ENCODE measurements around the gene PLXNC1. TPM values are rescaled to one million over a fixed set of nuclear protein-coding genes. Genes with fewer than 3 reads are reported as not detected.

PLXNC1 gene
- total and polyA plus RNA-seq, 2 of the 8 experiments (the other 6 are each of a cell fraction or from before 2014, with no cell fraction given), result 0.83 to 2.0 TPM

- no peaks in the 10 kb centered on the region for H3K79me1 ChIP-seq (ENCODE audit: low read depth, low read length)
- H4K91ac ChIP-seq (replicated peaks; ENCODE audit: insufficient read length, low read length), result no peak overlapping the region
- WGBS, 2 experiments (ENCODE audit: extremely low coverage in 1 of 2, insufficient coverage in 1 of 2, insufficient read length in 1 of 2, insufficient replicate concordance in 2 of 2, low coverage in 1 of 2, low lambda C conversion rate in 2 of 2, missing lambda C conversion rate in 1 of 2), result 85% methylated on average over 9 of the region's 9 CpGs; no CpG with 5 or more reads in 1 of the 2 experiments
- H2BK15ac ChIP-seq (ENCODE audit: low read length), result no peak overlapping the region
- H3K9ac ChIP-seq (replicated peaks in 1 of 4; ENCODE audit: extremely low read depth in 1 of 4, low read depth in 3 of 4, low read length in 3 of 4), result no peak overlapping the region
- H3K27ac ChIP-seq (ENCODE audit: low read depth, low read length), result no peak overlapping the region
- no peak overlapping the region for H3K4me3 ChIP-seq (ENCODE audit: extremely low read depth in 1 of 4, insufficient read depth in 2 of 4, low read depth in 3 of 4, low read length in 4 of 4)
- no peaks in the 10 kb centered on the region for H3K79me2 ChIP-seq (ENCODE audit: control insufficient read depth in 1 of 2, insufficient read depth in 2 of 2, low read length in 2 of 2)
- no peak overlapping the region for H3K56ac ChIP-seq (replicated peaks; ENCODE audit: insufficient read length, low read depth, low read length)
- no peaks in the 10 kb centered on the region for H3K9me3 ChIP-seq (ENCODE audit: insufficient read depth in 2 of 2, low read depth in 1 of 2, low read length in 1 of 2)
- H3K23ac ChIP-seq (ENCODE audit: insufficient read length), result no peak overlapping the region
- no peaks in the 10 kb centered on the region for H3K27me3 ChIP-seq (replicated peaks in 1 of 4; ENCODE audit: control insufficient read depth in 3 of 4, extremely low read depth in 1 of 4, insufficient read depth in 3 of 4, low read length in 3 of 4)
- no peak overlapping the region for H4K5ac ChIP-seq (ENCODE audit: insufficient read length, low read depth, low read length)
- no peak overlapping the region for H3K14ac ChIP-seq (ENCODE audit: insufficient read length)
- H2BK5ac ChIP-seq (ENCODE audit: low read depth, low read length), result no peak overlapping the region
- no peak for DNase-seq (ENCODE audit: low read depth in 1 of 2, low spot score in 2 of 2)
- no peak overlapping the region for H2AFZ ChIP-seq (ENCODE audit: low read length)
- no peaks in the 10 kb centered on the region for H3K36me3 ChIP-seq (ENCODE audit: control insufficient read depth in 2 of 4, insufficient read depth in 4 of 4, low read length in 3 of 4)
- CTCF ChIA-PET (ENCODE audit: partially characterized antibody), result interaction anchor here (0.6 to 1.5 kb wide), 5 partner anchors 23 to 80 kb away, joined by 3 to 6 read pairs (median 3); no protein-coding TSS in a partner anchor
- H2AK5ac ChIP-seq (ENCODE audit: low read depth, low read length), result no peak overlapping the region
- H3K4me1 ChIP-seq (replicated peaks in 1 of 4; ENCODE audit: control insufficient read depth in 3 of 4, insufficient read depth in 4 of 4, low read length in 3 of 4), result peaks cover 0 to 12% (median under 1%) of the 10 kb centered on the region in 4 experiments; a peak in 3 of 7 replicates
- no peak overlapping the region for H3K18ac ChIP-seq (ENCODE audit: extremely low read depth, low read length)
- no peak overlapping the region for H3K4ac ChIP-seq (replicated peaks; ENCODE audit: insufficient read length, low read depth, low read length)
- POLR2A ChIA-PET (ENCODE audit: partially characterized antibody), result no interaction called here
- H2BK12ac ChIP-seq (ENCODE audit: low read depth, low read length), result 0 out of 2 replicates have a peak overlapping the region, but pooled peaks have one; percentile 54
- H4K8ac ChIP-seq (ENCODE audit: extremely low read depth, insufficient read depth, low read length), result no peak overlapping the region
- H2BK20ac ChIP-seq (ENCODE audit: low read length), result 0 out of 2 replicates have a peak overlapping the region, but pooled peaks have one; percentile 56
- no peak overlapping the region for H2BK120ac ChIP-seq (replicated peaks; ENCODE audit: low read depth, low read length)
- H3K4me2 ChIP-seq (ENCODE audit: insufficient read depth in 1 of 2, low read depth in 2 of 2, low read length in 2 of 2), result no peak overlapping the region
- no peak for FAIRE-seq
- TF ChIP-seq NANOG (IDR thresholded peaks at IDR 0.05; ENCODE audit: insufficient read depth, low read depth, low read length, poor library complexity, severe bottlenecking) (no peak), TEAD4 (IDR thresholded peaks at IDR 0.05; ENCODE audit: low read depth, low read length) (no peak), MAX (IDR thresholded peaks at IDR 0.05) (no peak), RNF2 (IDR thresholded peaks at IDR 0.05; ENCODE audit: borderline replicate concordance, low read depth, low read length, missing control alignments, poor library complexity, severe bottlenecking) (no peak), SIN3A (conservative IDR thresholded peaks at IDR 0.05 in 1 of 2, IDR thresholded peaks at IDR 0.05 in 1 of 2; ENCODE audit: low read depth in 1 of 2, low read length in 2 of 2) (no peak), HDAC6 (IDR thresholded peaks at IDR 0.05; ENCODE audit: low read depth, low read length) (no peak), EP300 (IDR thresholded peaks at IDR 0.05; ENCODE audit: borderline replicate concordance in 1 of 2, low read depth in 2 of 2, low read length in 2 of 2) (no peak)
- H3K23me2 ChIP-seq (ENCODE audit: low read depth, low read length), result no peaks in the 10 kb centered on the region
- H4K20me1 ChIP-seq (replicated peaks in 1 of 2; ENCODE audit: control insufficient read depth in 1 of 2, insufficient read depth in 2 of 2, low read length in 2 of 2), result no peaks in the 10 kb centered on the region
Measured at GRCh38 chr12:94225506-94225905, 77.1 kb downstream of the PLXNC1 start.
